ENCODE results near the gene METTL3. TPM values are rescaled to one million over a fixed set of nuclear protein-coding genes. Genes with fewer than 3 reads are reported as not detected.

The METTL3 gene
- polyA plus RNA-seq, 3 donors from 2014 or later, result 10.0 to 21.6 (median 18.0) TPM

- H3K4me3 Mint-ChIP-seq, result no peak overlapping the region
- H3K36me3 Mint-ChIP-seq, result peaks cover 23 to 59% (median 36%) of the 10 kb centered on the region in 3 donors
- peaks cover 0 to 6% of the 10 kb centered on the region in 2 donors for H3K4me1 Mint-ChIP-seq
- peaks cover 0 to 2% (median 0%) of the 10 kb centered on the region in 3 donors for H3K27me3 Mint-ChIP-seq (ENCODE audit: low read depth in 3 of 3)
- DNase-seq, result no peak
- no peaks in the 10 kb centered on the region for H3K9me3 Mint-ChIP-seq
- peak overlapping the region in 3 of 6 donors; percentile 4 to 34 (median 34) for H3K27ac Mint-ChIP-seq
These were observed 16.0 kb downstream of the METTL3 start for GRCh38 chr14:21494902-21495762.

GRCh38 chr14:21486640-21487087 is 24.5 kb downstream of the METTL3 start:
- no peak for DNase-seq
- no peak overlapping the region for H3K4me3 Mint-ChIP-seq

GRCh38 chr14:21476925-21477681 is 34.0 kb downstream of the METTL3 start, which contains the start of the genes RAB2B and TOX4:
RAB2B (minus strand) TSS chr14:21476959; CDS start chr14:21476872, 87 bp downstream.
TOX4 (plus strand) TSS chr14:21477195; CDS start chr14:21477279, 84 bp downstream.
- peaks cover 3 to 10% (median 8%) of the 10 kb centered on the region in 3 donors for H3K36me3 Mint-ChIP-seq
- H3K9me3 Mint-ChIP-seq, result no peaks in the 10 kb centered on the region
- H3K4me1 Mint-ChIP-seq, result peaks cover 35 to 77% of the 10 kb centered on the region in 2 donors
- H3K27me3 Mint-ChIP-seq (ENCODE audit: low read depth in 3 of 3), result peaks cover 0 to 9% (median 5%) of the 10 kb centered on the region in 3 donors
- peak within 1 kb of the TSS; percentile 93 to 100 (median 100) for H3K4me3 Mint-ChIP-seq
- peak within 1 kb of the TSS; percentile 98 to 100 (median 100) for H3K27ac Mint-ChIP-seq
- DNase-seq, result peak; percentile 97 to 98 (median 97)

More at GRCh38 chr14:21486640-21487087, 24.5 kb downstream of the METTL3 start:
- no peaks in the 10 kb centered on the region for H3K9me3 Mint-ChIP-seq
- peak overlapping the region in 1 of 6 donors; percentile 65 for H3K27ac Mint-ChIP-seq
- peaks cover 1 to 11% of the 10 kb centered on the region in 2 donors for H3K4me1 Mint-ChIP-seq
- H3K36me3 Mint-ChIP-seq, result peaks cover 7 to 23% (median 8%) of the 10 kb centered on the region in 3 donors
- no peaks in the 10 kb centered on the region for H3K27me3 Mint-ChIP-seq (ENCODE audit: low read depth in 3 of 3)

DNA sequence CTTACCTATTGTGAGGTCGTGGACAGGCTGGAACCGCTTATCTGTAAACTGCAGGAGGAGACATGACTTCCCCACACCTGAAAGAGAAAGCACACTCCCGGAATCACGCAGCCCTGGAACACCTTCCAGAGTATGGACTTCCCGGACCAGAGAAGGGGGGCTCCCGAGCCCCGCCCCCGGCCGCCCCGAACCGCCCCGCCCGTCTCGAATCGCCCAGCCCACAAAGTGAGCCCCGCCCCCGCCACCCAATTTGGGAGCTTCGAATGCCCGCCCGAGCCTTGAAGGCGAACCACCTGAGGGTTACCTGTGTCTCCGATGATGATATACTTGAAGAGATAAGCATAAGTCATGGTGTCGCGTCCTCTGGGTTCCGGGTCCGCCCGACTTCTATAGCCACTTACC is 34.6 kb downstream of the METTL3 start:
- H3K4me1 Mint-ChIP-seq, result peaks cover 36 to 74% of the 10 kb centered on the region in 2 donors
- no peaks in the 10 kb centered on the region for H3K9me3 Mint-ChIP-seq
- no peak for DNase-seq
- H3K36me3 Mint-ChIP-seq, result peaks cover 4 to 13% (median 8%) of the 10 kb centered on the region in 3 donors
- peaks cover 0 to 9% (median 5%) of the 10 kb centered on the region in 3 donors for H3K27me3 Mint-ChIP-seq (ENCODE audit: low read depth in 3 of 3)
- H3K27ac Mint-ChIP-seq, result peak overlapping the region; percentile 98 to 100 (median 100)
- H3K4me3 Mint-ChIP-seq, result peak overlapping the region; percentile 93 to 100 (median 100)

DNA sequence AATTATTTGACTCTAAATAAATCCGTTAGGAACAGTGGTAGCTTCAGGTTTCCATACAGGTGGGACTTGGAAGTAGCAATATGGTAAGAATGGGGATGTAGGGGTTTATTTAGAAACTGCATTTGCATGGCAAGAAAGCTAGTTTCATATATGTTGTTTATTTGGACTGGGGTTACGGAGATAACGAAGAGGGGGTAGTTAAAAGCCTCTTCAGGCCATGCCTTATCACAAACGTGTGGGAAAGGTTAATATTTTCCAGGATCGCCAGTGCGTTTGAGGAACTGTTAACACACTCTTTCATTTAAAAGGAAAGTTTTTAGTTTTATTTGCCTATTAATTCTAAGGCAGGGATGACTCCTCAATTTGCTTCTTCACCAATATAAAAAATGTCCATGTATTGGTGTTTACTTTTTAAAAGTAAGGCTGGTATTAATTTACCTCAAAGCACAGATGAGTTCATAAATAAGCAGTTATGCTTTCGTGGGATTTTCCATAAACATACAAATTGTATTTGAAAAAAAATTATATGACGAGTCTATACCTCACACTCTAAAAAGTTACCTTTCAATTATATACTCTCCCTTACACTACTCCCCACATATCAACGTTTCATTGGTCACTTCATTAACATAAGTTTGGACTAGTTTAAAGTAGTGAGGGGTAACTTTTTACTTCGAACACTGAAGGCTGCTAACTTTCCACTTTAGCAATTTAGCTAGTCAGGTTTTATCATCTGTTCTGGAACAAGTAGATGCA is 35.2 kb downstream of the METTL3 start:
- H3K27me3 Mint-ChIP-seq (ENCODE audit: low read depth in 3 of 3), result peaks cover 0 to 9% (median 5%) of the 10 kb centered on the region in 3 donors
- H3K4me3 Mint-ChIP-seq, result peak overlapping the region; percentile 93 to 100 (median 100)
- DNase-seq, result no peak
- peaks cover 4 to 13% (median 8%) of the 10 kb centered on the region in 3 donors for H3K36me3 Mint-ChIP-seq
- peak overlapping the region; percentile 98 to 100 (median 100) for H3K27ac Mint-ChIP-seq
- H3K4me1 Mint-ChIP-seq, result peaks cover 34 to 70% of the 10 kb centered on the region in 2 donors
- no peaks in the 10 kb centered on the region for H3K9me3 Mint-ChIP-seq

DNA sequence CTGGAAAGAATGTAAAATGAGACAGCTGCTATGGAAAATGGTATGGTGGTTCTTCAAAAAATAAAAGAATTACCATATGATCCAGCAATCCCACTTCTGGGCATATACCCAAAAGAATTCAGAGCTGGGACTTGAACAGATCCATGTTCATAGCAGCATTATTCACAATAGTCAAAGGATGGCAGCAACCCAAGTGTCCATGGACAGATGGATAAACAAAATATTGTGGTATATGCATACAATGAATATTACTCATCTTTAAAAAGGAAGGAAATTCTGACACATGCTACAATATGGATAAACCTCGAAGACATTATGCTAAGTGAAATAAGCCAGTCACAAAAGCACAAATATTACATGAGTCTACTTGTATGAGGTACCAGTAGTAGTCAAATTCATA is 43.5 kb downstream of the METTL3 start:
- no peaks in the 10 kb centered on the region for H3K9me3 Mint-ChIP-seq
- DNase-seq, result no peak
- H3K4me1 Mint-ChIP-seq, result peaks cover 2 to 6% of the 10 kb centered on the region in 2 donors
- H3K27ac Mint-ChIP-seq, result no peak overlapping the region
- peaks cover 17 to 52% (median 27%) of the 10 kb centered on the region in 3 donors for H3K36me3 Mint-ChIP-seq
- no peak overlapping the region for H3K4me3 Mint-ChIP-seq
- H3K27me3 Mint-ChIP-seq (ENCODE audit: low read depth in 3 of 3), result peaks cover 0 to 2% (median 0%) of the 10 kb centered on the region in 3 donors

GRCh38 chr14:21455912-21456667 is 55.0 kb downstream of the METTL3 start, which contains the start of gene CHD8:
CHD8 (minus strand) TSS chr14:21456123; CDS start chr14:21431643, 24,480 bp downstream.
- H3K4me3 Mint-ChIP-seq, result peak within 1 kb of the TSS; percentile 96 to 99 (median 99)
- DNase-seq, result peak; percentile 99 to 100 (median 100)
- peak within 1 kb of the TSS; percentile 97 to 100 (median 98) for H3K27ac Mint-ChIP-seq
- H3K27me3 Mint-ChIP-seq (ENCODE audit: low read depth in 3 of 3), result peaks cover 3 to 8% (median 7%) of the 10 kb centered on the region in 3 donors
- H3K36me3 Mint-ChIP-seq, result peaks cover 3 to 15% (median 8%) of the 10 kb centered on the region in 3 donors
- H3K9me3 Mint-ChIP-seq, result no peaks in the 10 kb centered on the region
- H3K4me1 Mint-ChIP-seq, result peaks cover 35 to 49% of the 10 kb centered on the region in 2 donors

DNA sequence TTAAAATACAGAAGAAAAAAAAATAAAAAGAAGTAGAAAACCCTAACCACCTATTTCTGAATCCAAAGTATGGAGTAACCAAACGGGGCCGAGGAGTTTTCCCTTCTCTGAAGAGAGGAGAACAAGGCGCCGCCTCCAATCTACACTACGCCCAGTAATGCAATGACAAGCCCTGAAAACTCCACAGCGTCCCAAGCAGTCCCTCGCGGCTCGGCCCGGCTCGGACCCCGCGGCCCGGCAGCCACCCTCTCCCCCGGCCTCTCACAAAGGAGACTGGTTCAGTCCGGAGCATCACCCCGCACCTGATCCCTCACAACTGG is 55.6 kb downstream of the METTL3 start:
- H3K4me1 Mint-ChIP-seq, result peaks cover 37 to 54% of the 10 kb centered on the region in 2 donors
- no peak for DNase-seq
- peaks cover 0 to 12% (median 8%) of the 10 kb centered on the region in 3 donors for H3K36me3 Mint-ChIP-seq
- peak overlapping the region; percentile 97 to 100 (median 98) for H3K27ac Mint-ChIP-seq
- no peaks in the 10 kb centered on the region for H3K9me3 Mint-ChIP-seq
- H3K27me3 Mint-ChIP-seq (ENCODE audit: low read depth in 3 of 3), result peaks cover 3 to 8% (median 7%) of the 10 kb centered on the region in 3 donors
- peak overlapping the region; percentile 96 to 99 (median 99) for H3K4me3 Mint-ChIP-seq

DNA sequence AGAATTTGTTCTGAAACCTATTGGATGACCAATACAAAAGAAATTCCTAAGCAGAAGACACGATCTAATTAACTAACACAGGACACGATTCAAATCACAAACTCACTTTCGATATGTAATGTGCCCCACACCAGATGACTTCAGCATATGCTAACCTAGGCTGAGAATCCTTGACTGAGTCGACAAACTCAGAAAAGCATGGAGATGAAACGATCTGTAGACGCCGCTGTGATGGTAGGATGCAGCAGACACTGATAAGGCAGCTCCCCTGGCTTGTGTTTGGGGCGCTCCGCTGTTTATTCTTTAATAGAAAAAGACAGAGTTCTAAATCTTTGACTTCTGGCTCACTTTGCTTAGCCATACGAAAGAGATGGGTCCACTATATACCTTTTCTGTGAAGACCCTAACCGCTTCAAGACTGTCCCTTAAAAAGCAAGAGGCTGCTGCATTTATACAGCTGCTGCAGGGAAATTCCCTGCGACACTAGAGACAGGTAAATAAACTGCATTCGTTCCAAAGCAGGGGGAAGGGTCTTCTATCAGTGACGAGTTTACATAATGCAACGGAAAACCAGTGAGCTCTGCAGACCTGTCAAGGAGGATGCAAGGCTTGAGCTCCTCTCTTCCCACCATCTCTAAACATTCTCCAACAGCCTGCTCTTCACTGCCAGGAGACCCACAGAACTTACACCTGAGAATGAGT is 56.1 kb downstream of the METTL3 start:
- Mint-ChIP-seq H3K4me3 (peak overlapping the region; percentile 96 to 99 (median 99)), H3K9me3 (no peaks in the 10 kb centered on the region), H3K4me1 (peaks cover 41 to 59% of the 10 kb centered on the region in 2 donors), H3K36me3 (peaks cover 0 to 11% (median 7%) of the 10 kb centered on the region in 3 donors), H3K27me3 (ENCODE audit: low read depth in 3 of 3) (peaks cover 3 to 8% (median 7%) of the 10 kb centered on the region in 3 donors), H3K27ac (peak overlapping the region; percentile 97 to 100 (median 98))
- no peak for DNase-seq

GRCh38 chr14:21449899-21450216 is 61.3 kb downstream of the METTL3 start:
- H3K4me1 Mint-ChIP-seq, result peaks cover 49 to 76% of the 10 kb centered on the region in 2 donors

More at GRCh38 chr14:21449899-21450216, 61.3 kb downstream of the METTL3 start:
- Mint-ChIP-seq H3K4me3 (no peak overlapping the region), H3K36me3 (peaks cover 0 to 3% (median 0%) of the 10 kb centered on the region in 3 donors), H3K27ac (peak overlapping the region in 4 of 6 donors; percentile 28 to 79 (median 62)), H3K27me3 (ENCODE audit: low read depth in 3 of 3) (no peaks in the 10 kb centered on the region), H3K9me3 (no peaks in the 10 kb centered on the region)
- no peak for DNase-seq

Measured in immature natural killer cell (primary cell).